ENCODE measurements around the gene GLRA2. TPM values are rescaled to one million over a fixed set of nuclear protein-coding genes. Genes with fewer than 3 reads are reported as not detected.

GLRA2 gene
- total and polyA plus RNA-seq, 2 experiments from 2014 or later = 0.22 TPM; not detected in 1

GRCh38 chrX:14506866-14507265, 22.5 kb upstream of the GLRA2 start:
- Histone ChIP-seq H3K9ac (no peak overlapping the region), H3K27ac (no peak overlapping the region), H3F3A (ENCODE audit: insufficient read depth) (no peaks in the 10 kb centered on the region), H3K9me2 (ENCODE audit: insufficient read depth) (no peaks in the 10 kb centered on the region), H3K9me3 (ENCODE audit: low read depth) (no peaks in the 10 kb centered on the region), H2AFZ (no peak overlapping the region), H3K36me3 (ENCODE audit: low read depth) (no peaks in the 10 kb centered on the region), H3K79me2 (ENCODE audit: insufficient read depth) (no peaks in the 10 kb centered on the region), H3K27me3 (replicated peaks; ENCODE audit: insufficient read depth) (no peaks in the 10 kb centered on the region), H3K4me1 (ENCODE audit: insufficient read depth) (no peaks in the 10 kb centered on the region), H4K20me1 (ENCODE audit: insufficient read depth) (no peaks in the 10 kb centered on the region), H3K4me2 (ENCODE audit: unreplicated experiment) (no peak overlapping the region), H3K4me3 (no peak overlapping the region)
- TF ChIP-seq EZH2 (IDR thresholded peaks at IDR 0.05; ENCODE audit: insufficient read depth, poor library complexity, severe bottlenecking) = no peak
- TF ChIP-seq EZH2phosphoT487 (IDR thresholded peaks at IDR 0.05; ENCODE audit: insufficient read depth, low read depth) = no peak
- in situ Hi-C loops (cut with MboI) = no loop called here
- no peak for DNase-seq

GRCh38 chrX:14508025-14508690, 21.2 kb upstream of the GLRA2 start:
- TF ChIP-seq EZH2 (IDR thresholded peaks at IDR 0.05; ENCODE audit: insufficient read depth, poor library complexity, severe bottlenecking) = no peak
- TF ChIP-seq EZH2phosphoT487 (IDR thresholded peaks at IDR 0.05; ENCODE audit: insufficient read depth, low read depth) = no peak
- Histone ChIP-seq H3K27me3 (replicated peaks; ENCODE audit: insufficient read depth) (no peaks in the 10 kb centered on the region), H3K9me3 (ENCODE audit: low read depth) (no peaks in the 10 kb centered on the region), H3K9ac (no peak overlapping the region), H3K4me1 (ENCODE audit: insufficient read depth) (no peaks in the 10 kb centered on the region), H2AFZ (no peak overlapping the region), H3F3A (ENCODE audit: insufficient read depth) (no peaks in the 10 kb centered on the region), H3K9me2 (ENCODE audit: insufficient read depth) (no peaks in the 10 kb centered on the region), H3K4me3 (no peak overlapping the region), H3K4me2 (ENCODE audit: unreplicated experiment) (no peak overlapping the region), H4K20me1 (ENCODE audit: insufficient read depth) (no peaks in the 10 kb centered on the region), H3K36me3 (ENCODE audit: low read depth) (no peaks in the 10 kb centered on the region), H3K27ac (no peak overlapping the region), H3K79me2 (ENCODE audit: insufficient read depth) (no peaks in the 10 kb centered on the region)
- 0 to 3% methylated on average over 3 of the region's 3 CpGs for WGBS, 2 experiments (ENCODE audit: low coverage in 1 of 2, low lambda C conversion rate in 2 of 2, missing lambda C conversion rate in 2 of 2)
- DNase-seq = no peak
- in situ Hi-C loops (cut with MboI) = no loop called here

GRCh38 chrX:14509325-14510057, 19.8 kb upstream of the GLRA2 start:
- no peak for DNase-seq
- Histone ChIP-seq H3K36me3 (ENCODE audit: low read depth) (no peaks in the 10 kb centered on the region), H3K4me1 (ENCODE audit: insufficient read depth) (no peaks in the 10 kb centered on the region), H3K9me3 (ENCODE audit: low read depth) (no peaks in the 10 kb centered on the region), H2AFZ (no peak overlapping the region), H3K27ac (no peak overlapping the region), H3K9ac (no peak overlapping the region), H3K9me2 (ENCODE audit: insufficient read depth) (no peaks in the 10 kb centered on the region), H3K79me2 (ENCODE audit: insufficient read depth) (no peaks in the 10 kb centered on the region), H3K4me3 (no peak overlapping the region), H3K4me2 (ENCODE audit: unreplicated experiment) (no peak overlapping the region), H3F3A (ENCODE audit: insufficient read depth) (no peaks in the 10 kb centered on the region), H4K20me1 (ENCODE audit: insufficient read depth) (no peaks in the 10 kb centered on the region), H3K27me3 (replicated peaks; ENCODE audit: insufficient read depth) (no peaks in the 10 kb centered on the region)
- TF ChIP-seq EZH2 (IDR thresholded peaks at IDR 0.05; ENCODE audit: insufficient read depth, poor library complexity, severe bottlenecking) = no peak
- no peak for TF ChIP-seq EZH2phosphoT487 (IDR thresholded peaks at IDR 0.05; ENCODE audit: insufficient read depth, low read depth)
- WGBS, 2 experiments (ENCODE audit: low coverage in 1 of 2, low lambda C conversion rate in 2 of 2, missing lambda C conversion rate in 2 of 2) = 34 to 38% methylated on average over 3 to 4 of the region's 4 CpGs
- in situ Hi-C loops (cut with MboI) = no loop called here

GRCh38 chrX:14528629-14529289, 577 bp upstream of the GLRA2 start:
- Histone ChIP-seq H3K9me2 (ENCODE audit: insufficient read depth) (no peaks in the 10 kb centered on the region), H4K20me1 (ENCODE audit: insufficient read depth) (no peaks in the 10 kb centered on the region), H3K9ac (no peak overlapping the region), H3F3A (ENCODE audit: insufficient read depth) (no peaks in the 10 kb centered on the region), H3K79me2 (ENCODE audit: insufficient read depth) (no peaks in the 10 kb centered on the region), H3K4me1 (ENCODE audit: insufficient read depth) (no peaks in the 10 kb centered on the region), H3K27me3 (replicated peaks; ENCODE audit: insufficient read depth) (no peaks in the 10 kb centered on the region), H3K9me3 (ENCODE audit: low read depth) (no peaks in the 10 kb centered on the region), H2AFZ (no peak overlapping the region), H3K27ac (no peak overlapping the region), H3K4me3 (peak overlapping the region; percentile 58), H3K36me3 (ENCODE audit: low read depth) (no peaks in the 10 kb centered on the region), H3K4me2 (ENCODE audit: unreplicated experiment) (no peak overlapping the region)
- WGBS, 2 experiments (ENCODE audit: low coverage in 1 of 2, low lambda C conversion rate in 2 of 2, missing lambda C conversion rate in 2 of 2) = 14 to 24% methylated on average over 8 to 14 of the region's 14 CpGs
- in situ Hi-C loops (cut with MboI) = no loop called here
- DNase-seq = peak; percentile 53
- no peak for TF ChIP-seq EZH2phosphoT487 (IDR thresholded peaks at IDR 0.05; ENCODE audit: insufficient read depth, low read depth)
- no peak for TF ChIP-seq EZH2 (IDR thresholded peaks at IDR 0.05; ENCODE audit: insufficient read depth, poor library complexity, severe bottlenecking)
